Liver (tissue), 9 donors: ENCODE results near the gene HADHB. TPM values are rescaled to one million over a fixed set of nuclear protein-coding genes. Genes with fewer than 3 reads are reported as not detected.

Source experiments
- DNase-seq: peaks from one replicate; pipeline ENCODE4 v3.0.0-alpha.2; 2017; ENCODE audit warnings: low spot score
- H3K27ac ChIP-seq, 2 donors: one replicate each; pipeline ENCODE4 v1.7.0; 2013; ENCODE audit warnings: inconsistent platforms in 2 of 2, low read length in 2 of 2, control low read depth in 1 of 2, low read depth in 1 of 2, mild to moderate bottlenecking in 1 of 2
- H3K27me3 ChIP-seq, 4 donors: one replicate each; pipeline versions ENCODE4 v1.6.1 to v1.7.0; 2013; ENCODE audit warnings: low read length in 3 of 4, inconsistent platforms in 1 of 4, mild to moderate bottlenecking in 1 of 4, moderate library complexity in 1 of 4; ENCODE audit not compliant: control insufficient read depth in 4 of 4, insufficient read depth in 4 of 4
- H3K36me3 ChIP-seq, 4 donors: one replicate each; pipeline versions ENCODE4 v1.6.1 to v1.7.0; 2013; ENCODE audit warnings: low read length in 3 of 4, mild to moderate bottlenecking in 3 of 4, low read depth in 1 of 4, moderate library complexity in 1 of 4; ENCODE audit not compliant: control insufficient read depth in 4 of 4, insufficient read depth in 3 of 4
- H3K4me1 ChIP-seq, 4 donors: one replicate each; pipeline versions ENCODE4 v1.6.1 to v1.7.0; 2013; ENCODE audit warnings: low read length in 3 of 4, mild to moderate bottlenecking in 3 of 4, moderate library complexity in 1 of 4; ENCODE audit not compliant: control insufficient read depth in 4 of 4, insufficient read depth in 4 of 4
- H3K4me3 ChIP-seq, 3 donors: one replicate each; pipeline versions ENCODE4 v1.6.1 to v1.7.0; 2013; ENCODE audit warnings: low read length in 3 of 3, control low read depth in 1 of 3, low read depth in 1 of 3, mild to moderate bottlenecking in 1 of 3
- H3K9ac ChIP-seq, 2 donors: one replicate each; pipeline ENCODE4 v1.7.0; 2013; ENCODE audit warnings: low read length in 2 of 2, mild to moderate bottlenecking in 2 of 2, moderate library complexity in 2 of 2, control low read depth in 1 of 2, low read depth in 1 of 2
- H3K9me3 ChIP-seq, 4 donors: one replicate each; pipeline versions ENCODE4 v1.6.1 to v1.7.0; 2013; ENCODE audit warnings: low read length in 3 of 4; ENCODE audit not compliant: control insufficient read depth in 4 of 4
- ATF3 ChIP-seq: IDR thresholded peaks from 2 replicates; pipeline ENCODE4 v1.6.1; 2016; ENCODE audit warnings: antibody characterized with exemption
- EGR1 ChIP-seq, 2 donors: IDR thresholded peaks; 2 replicates each; pipeline ENCODE4 v1.6.1; 2016 to 2018; ENCODE audit warnings: antibody characterized with exemption in 2 of 2, low read depth in 2 of 2
- FOXA1 ChIP-seq: IDR thresholded peaks from 2 replicates; pipeline ENCODE4 v1.6.1; 2016; ENCODE audit warnings: antibody characterized with exemption
- FOXA2 ChIP-seq: IDR thresholded peaks from 2 replicates; pipeline ENCODE4 v1.6.1; 2016; ENCODE audit warnings: antibody characterized with exemption
- GABPA ChIP-seq, 2 donors: IDR thresholded peaks in 1 of 2; conservative IDR thresholded peaks in 1 of 2; 2 replicates each; pipeline ENCODE4 v1.6.1; 2016; ENCODE audit warnings: antibody characterized with exemption in 2 of 2, mild to moderate bottlenecking in 1 of 2, moderate library complexity in 1 of 2
- HNF4A ChIP-seq, 2 donors: conservative IDR thresholded peaks; 2 replicates each; pipeline ENCODE4 v1.6.1; 2016; ENCODE audit warnings: antibody characterized with exemption in 2 of 2, mild to moderate bottlenecking in 2 of 2
- HNF4G ChIP-seq: IDR thresholded peaks from 2 replicates; pipeline ENCODE4 v1.6.1; 2016; ENCODE audit warnings: antibody characterized with exemption
- JUND ChIP-seq, 2 donors: IDR thresholded peaks; 2 replicates each; pipeline ENCODE4 v1.6.1; 2016; ENCODE audit warnings: antibody characterized with exemption in 2 of 2
- NR2F2 ChIP-seq: IDR thresholded peaks from 2 replicates; pipeline ENCODE4 v1.6.1; 2016; ENCODE audit warnings: antibody characterized with exemption
- RAD21 ChIP-seq, 2 donors: IDR thresholded peaks; 2 replicates each; pipeline ENCODE4 v1.6.1; 2016; ENCODE audit warnings: antibody characterized with exemption in 2 of 2, mild to moderate bottlenecking in 2 of 2
- RXRA ChIP-seq, 2 donors: IDR thresholded peaks; 2 replicates each; pipeline ENCODE4 v1.6.1; 2017 to 2018; ENCODE audit warnings: antibody characterized with exemption in 2 of 2, mild to moderate bottlenecking in 1 of 2
- SP1 ChIP-seq: IDR thresholded peaks from 2 replicates; pipeline ENCODE4 v1.6.1; 2018; ENCODE audit warnings: antibody characterized with exemption, mild to moderate bottlenecking
- TAF1 ChIP-seq: conservative IDR thresholded peaks from 2 replicates; pipeline ENCODE4 v1.6.1; 2016; ENCODE audit warnings: antibody characterized with exemption, mild to moderate bottlenecking
- YY1 ChIP-seq: IDR thresholded peaks from 2 replicates; pipeline ENCODE4 v1.6.1; 2016; ENCODE audit warnings: antibody characterized with exemption, mild to moderate bottlenecking
- WGBS: extraction: QIAGEN DNeasy Blood & Tissue Kit; methylation state at CpG from one replicate; pipeline ENCODE4 v1.1.7; 2013; 5-methylcytosine and 5-hydroxymethylcytosine counted together
- polyA plus RNA-seq, 2 donors: library from polyadenylated mRNA; stranded (reverse) in 1 of 2; unstranded in 1 of 2; fragments of 200-250 nt in 1 of 2; fragments of >200 nt in 1 of 2; fragmentation: Nextera tagmentation in 1 of 2; extraction: Ambion mirVana in 1 of 2; gene quantifications; one replicate each; pipeline versions ENCODE4 v1.2.1 to v1.2.3, GENCODE V29; 2013 to 2015
- total RNA-seq, 2 donors: library from RNA; depleted of rRNA; stranded (reverse); fragments of >200 nt; gene quantifications; one replicate each; pipeline ENCODE4 v1.2.3, GENCODE V29; 2014
- TF ChIP-seq, protein P1 (sequence below): IDR thresholded peaks from 2 replicates; pipeline ENCODE4 v1.6.1; 2016; ENCODE audit warnings: antibody characterized with exemption
- TF ChIP-seq, protein P2 (sequence below): IDR thresholded peaks from 2 replicates; pipeline ENCODE4 v1.6.1; 2016; ENCODE audit warnings: antibody characterized with exemption
- TF ChIP-seq, protein P3 (sequence below): IDR thresholded peaks from 2 replicates; pipeline ENCODE4 v1.6.1; 2016; ENCODE audit warnings: antibody characterized with exemption, mild to moderate bottlenecking
- TF ChIP-seq, protein P4 (sequence below): fragments of 150-350 bp; IDR thresholded peaks from 2 replicates; pipeline ENCODE4 v1.5.1; 2017; ENCODE audit warnings: improper control_type of control experiment, low read depth, low read length; ENCODE audit not compliant: missing input control
- donor health status: healthy.
- donor health status: healthy.
- donor health status: healthy.
- donor health status: healthy.
- donor health status: healthy.

The HADHB gene
- total and polyA plus RNA-seq, 4 donors: 103 to 284 (median 261) TPM

GRCh38 chr2:26335231-26335630 lies 90.5 kb downstream of the HADHB start:
- H3K4me1 ChIP-seq: no peaks in the 10 kb centered on the region
- no peaks in the 10 kb centered on the region for H3K36me3 ChIP-seq
- no peak for TF ChIP-seq HNF4G
- no peak for TF ChIP-seq JUND (IDR thresholded peaks at IDR 0.05)
- TF ChIP-seq EGR1 (IDR thresholded peaks at IDR 0.05; ENCODE audit: low read depth in 2 of 2): no peak
- no peak for TF ChIP-seq SP1
- TF ChIP-seq FOXA1: no peak
- TF ChIP-seq HNF4A (conservative IDR thresholded peaks at IDR 0.05): no peak
- TF ChIP-seq RXRA (IDR thresholded peaks at IDR 0.05): no peak
- no peak for TF ChIP-seq FOXA2
- no peak for TF ChIP-seq YY1
- no peak for TF ChIP-seq RAD21 (IDR thresholded peaks at IDR 0.05)
- no peak for TF ChIP-seq GABPA (IDR thresholded peaks at IDR 0.05 in 1 of 2, conservative IDR thresholded peaks at IDR 0.05 in 1 of 2)
- TF ChIP-seq ATF3: no peak
- TF ChIP-seq, protein P1, sequence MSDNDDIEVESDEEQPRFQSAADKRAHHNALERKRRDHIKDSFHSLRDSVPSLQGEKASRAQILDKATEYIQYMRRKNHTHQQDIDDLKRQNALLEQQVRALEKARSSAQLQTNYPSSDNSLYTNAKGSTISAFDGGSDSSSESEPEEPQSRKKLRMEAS: no peak
- TF ChIP-seq, protein P2, sequence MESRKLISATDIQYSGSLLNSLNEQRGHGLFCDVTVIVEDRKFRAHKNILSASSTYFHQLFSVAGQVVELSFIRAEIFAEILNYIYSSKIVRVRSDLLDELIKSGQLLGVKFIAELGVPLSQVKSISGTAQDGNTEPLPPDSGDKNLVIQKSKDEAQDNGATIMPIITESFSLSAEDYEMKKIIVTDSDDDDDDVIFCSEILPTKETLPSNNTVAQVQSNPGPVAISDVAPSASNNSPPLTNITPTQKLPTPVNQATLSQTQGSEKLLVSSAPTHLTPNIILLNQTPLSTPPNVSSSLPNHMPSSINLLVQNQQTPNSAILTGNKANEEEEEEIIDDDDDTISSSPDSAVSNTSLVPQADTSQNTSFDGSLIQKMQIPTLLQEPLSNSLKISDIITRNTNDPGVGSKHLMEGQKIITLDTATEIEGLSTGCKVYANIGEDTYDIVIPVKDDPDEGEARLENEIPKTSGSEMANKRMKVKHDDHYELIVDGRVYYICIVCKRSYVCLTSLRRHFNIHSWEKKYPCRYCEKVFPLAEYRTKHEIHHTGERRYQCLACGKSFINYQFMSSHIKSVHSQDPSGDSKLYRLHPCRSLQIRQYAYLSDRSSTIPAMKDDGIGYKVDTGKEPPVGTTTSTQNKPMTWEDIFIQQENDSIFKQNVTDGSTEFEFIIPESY: no peak
- TF ChIP-seq TAF1: no peak
- TF ChIP-seq, protein P3, sequence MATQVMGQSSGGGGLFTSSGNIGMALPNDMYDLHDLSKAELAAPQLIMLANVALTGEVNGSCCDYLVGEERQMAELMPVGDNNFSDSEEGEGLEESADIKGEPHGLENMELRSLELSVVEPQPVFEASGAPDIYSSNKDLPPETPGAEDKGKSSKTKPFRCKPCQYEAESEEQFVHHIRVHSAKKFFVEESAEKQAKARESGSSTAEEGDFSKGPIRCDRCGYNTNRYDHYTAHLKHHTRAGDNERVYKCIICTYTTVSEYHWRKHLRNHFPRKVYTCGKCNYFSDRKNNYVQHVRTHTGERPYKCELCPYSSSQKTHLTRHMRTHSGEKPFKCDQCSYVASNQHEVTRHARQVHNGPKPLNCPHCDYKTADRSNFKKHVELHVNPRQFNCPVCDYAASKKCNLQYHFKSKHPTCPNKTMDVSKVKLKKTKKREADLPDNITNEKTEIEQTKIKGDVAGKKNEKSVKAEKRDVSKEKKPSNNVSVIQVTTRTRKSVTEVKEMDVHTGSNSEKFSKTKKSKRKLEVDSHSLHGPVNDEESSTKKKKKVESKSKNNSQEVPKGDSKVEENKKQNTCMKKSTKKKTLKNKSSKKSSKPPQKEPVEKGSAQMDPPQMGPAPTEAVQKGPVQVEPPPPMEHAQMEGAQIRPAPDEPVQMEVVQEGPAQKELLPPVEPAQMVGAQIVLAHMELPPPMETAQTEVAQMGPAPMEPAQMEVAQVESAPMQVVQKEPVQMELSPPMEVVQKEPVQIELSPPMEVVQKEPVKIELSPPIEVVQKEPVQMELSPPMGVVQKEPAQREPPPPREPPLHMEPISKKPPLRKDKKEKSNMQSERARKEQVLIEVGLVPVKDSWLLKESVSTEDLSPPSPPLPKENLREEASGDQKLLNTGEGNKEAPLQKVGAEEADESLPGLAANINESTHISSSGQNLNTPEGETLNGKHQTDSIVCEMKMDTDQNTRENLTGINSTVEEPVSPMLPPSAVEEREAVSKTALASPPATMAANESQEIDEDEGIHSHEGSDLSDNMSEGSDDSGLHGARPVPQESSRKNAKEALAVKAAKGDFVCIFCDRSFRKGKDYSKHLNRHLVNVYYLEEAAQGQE: no peak
- no peak for TF ChIP-seq NR2F2
- TF ChIP-seq, protein P4, sequence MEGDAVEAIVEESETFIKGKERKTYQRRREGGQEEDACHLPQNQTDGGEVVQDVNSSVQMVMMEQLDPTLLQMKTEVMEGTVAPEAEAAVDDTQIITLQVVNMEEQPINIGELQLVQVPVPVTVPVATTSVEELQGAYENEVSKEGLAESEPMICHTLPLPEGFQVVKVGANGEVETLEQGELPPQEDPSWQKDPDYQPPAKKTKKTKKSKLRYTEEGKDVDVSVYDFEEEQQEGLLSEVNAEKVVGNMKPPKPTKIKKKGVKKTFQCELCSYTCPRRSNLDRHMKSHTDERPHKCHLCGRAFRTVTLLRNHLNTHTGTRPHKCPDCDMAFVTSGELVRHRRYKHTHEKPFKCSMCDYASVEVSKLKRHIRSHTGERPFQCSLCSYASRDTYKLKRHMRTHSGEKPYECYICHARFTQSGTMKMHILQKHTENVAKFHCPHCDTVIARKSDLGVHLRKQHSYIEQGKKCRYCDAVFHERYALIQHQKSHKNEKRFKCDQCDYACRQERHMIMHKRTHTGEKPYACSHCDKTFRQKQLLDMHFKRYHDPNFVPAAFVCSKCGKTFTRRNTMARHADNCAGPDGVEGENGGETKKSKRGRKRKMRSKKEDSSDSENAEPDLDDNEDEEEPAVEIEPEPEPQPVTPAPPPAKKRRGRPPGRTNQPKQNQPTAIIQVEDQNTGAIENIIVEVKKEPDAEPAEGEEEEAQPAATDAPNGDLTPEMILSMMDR: no peak
- H3K27me3 ChIP-seq: no peaks in the 10 kb centered on the region
- 78% methylated on average over 3 of the region's 3 CpGs for WGBS
- no peaks in the 10 kb centered on the region for H3K9me3 ChIP-seq
- H3K9ac ChIP-seq: no peak overlapping the region
- no peak overlapping the region for H3K4me3 ChIP-seq
- no peak overlapping the region for H3K27ac ChIP-seq
- DNase-seq: no peak
